Choroid plexus epithelial cell (primary cell): ENCODE measurements around the gene TWIST1.

Experiments used
- DNase-seq: peaks from one replicate; pipeline ENCODE4 v3.0.0-alpha.2; 2010; ENCODE audit warnings: low read depth
- H3K4me3 ChIP-seq: 2 replicates; pipeline ENCODE4 v1.5.1; 2011; ENCODE audit warnings: low read depth, mild to moderate bottlenecking, control low read depth, low read length, moderate library complexity
- CTCF ChIP-seq: conservative IDR thresholded peaks from 2 replicates; pipeline ENCODE4 v1.5.1; 2011; ENCODE audit warnings: low read depth, mild to moderate bottlenecking, control low read depth, inconsistent platforms, low read length, moderate library complexity

Gene TWIST1

DNA sequence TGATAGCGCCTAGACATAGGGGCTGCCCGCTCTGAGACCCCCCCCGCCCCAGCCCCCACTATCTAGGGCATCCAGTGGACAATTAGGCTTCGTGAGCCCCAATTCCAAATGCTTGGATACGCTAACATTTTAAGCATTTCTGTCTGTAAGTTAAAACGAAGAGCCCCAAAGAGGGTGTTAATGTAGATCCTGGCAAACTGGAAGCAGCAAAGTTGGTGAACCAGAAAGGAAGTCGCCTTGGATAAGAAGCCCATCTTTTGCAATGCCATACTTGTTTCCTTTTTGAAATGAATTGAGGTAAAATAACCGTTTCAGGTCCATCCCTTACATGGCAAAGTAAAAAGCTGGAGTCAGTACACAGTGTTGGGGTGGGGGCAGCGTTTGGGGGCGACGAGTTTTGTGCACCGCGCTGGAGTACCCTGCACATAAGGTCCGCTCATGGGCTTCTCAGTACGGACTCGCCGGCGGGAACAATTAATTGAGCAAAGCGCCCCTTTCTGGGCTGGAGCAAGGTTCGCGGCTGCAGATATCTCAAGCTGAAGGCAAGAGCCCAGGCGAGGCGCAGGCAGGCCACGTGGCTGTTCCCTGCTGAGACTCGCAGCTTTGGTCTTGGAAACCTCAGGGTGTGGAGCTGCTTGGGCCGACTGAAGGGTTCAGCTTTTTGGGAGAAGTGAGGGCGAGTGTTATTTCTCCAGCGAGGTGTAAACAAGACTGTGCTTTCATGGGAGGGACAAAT, 1.4 kb upstream of the TWIST1 start:
- H3K4me3 ChIP-seq: peak overlapping the region; percentile 99
- no peak for TF ChIP-seq CTCF
- DNase-seq: peak; percentile 69

- peak; percentile 54 for TF ChIP-seq CTCF
- peak; percentile 62 for DNase-seq
- peak overlapping the region; percentile 99 for H3K4me3 ChIP-seq
These were observed 603 bp upstream of the TWIST1 start for GRCh38 chr7:19117870-19118608.

DNA sequence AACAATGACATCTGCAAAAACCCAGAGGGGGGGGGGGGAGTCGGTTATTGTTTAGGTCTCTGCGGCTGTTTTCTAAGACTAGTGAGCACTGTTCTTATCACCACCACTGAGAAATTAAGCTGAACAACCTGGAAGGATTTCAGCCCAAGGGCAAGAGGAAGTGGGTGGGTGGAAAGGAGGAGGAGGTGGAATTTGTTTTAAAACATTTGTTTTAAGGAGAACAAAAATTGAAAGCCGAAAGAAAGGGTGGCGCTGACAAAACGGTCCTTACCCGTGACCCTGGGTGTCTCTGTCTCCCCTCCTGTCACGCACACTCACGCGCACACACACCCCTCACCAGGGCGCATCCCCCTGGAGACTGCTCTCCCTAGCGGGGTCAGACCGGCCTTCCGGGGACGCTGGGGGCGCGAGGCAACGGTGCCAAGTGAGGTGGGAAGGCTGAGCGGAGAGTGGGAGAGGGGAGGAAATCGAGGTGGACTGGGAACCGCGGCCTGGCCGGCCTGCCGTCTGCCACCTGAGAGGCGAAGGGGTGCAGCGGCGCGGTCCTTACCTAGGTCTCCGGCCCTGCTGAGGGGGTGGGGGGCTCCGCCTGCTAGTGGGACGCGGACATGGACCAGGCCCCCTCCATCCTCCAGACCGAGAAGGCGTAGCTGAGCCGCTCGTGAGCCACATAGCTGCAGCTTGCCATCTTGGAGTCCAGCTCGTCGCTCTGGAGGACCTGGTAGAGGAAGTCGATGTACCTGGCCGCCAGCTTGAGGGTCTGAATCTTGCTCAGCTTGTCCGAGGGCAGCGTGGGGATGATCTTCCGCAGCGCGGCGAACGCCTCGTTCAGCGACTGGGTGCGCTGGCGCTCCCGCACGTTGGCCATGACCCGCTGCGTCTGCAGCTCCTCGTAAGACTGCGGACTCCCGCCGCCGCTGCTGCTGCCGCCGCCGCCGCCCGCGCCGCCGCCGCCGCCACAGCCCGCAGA, 1.0 kb downstream of the TWIST1 start:
- DNase-seq: peak; percentile 61
- peak overlapping the region; percentile 99 for H3K4me3 ChIP-seq
- no peak for TF ChIP-seq CTCF

DNA sequence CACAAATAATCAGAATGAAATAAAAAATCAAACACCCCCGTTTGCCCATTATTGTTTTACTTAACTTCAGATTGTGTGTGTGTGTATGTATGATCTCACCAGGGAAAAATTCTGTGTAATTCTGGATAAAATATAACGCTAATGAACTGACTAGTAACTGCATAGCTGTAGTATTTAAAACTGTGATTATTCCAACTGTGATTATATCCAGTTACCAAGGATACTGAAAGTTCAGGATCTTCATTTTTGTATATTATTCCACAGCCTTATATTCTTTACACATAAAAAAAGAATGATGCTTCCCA, 2.9 kb downstream of the TWIST1 start:
- DNase-seq: peak; percentile 60
- TF ChIP-seq CTCF: no peak
- peak overlapping the region; percentile 99 for H3K4me3 ChIP-seq

DNA sequence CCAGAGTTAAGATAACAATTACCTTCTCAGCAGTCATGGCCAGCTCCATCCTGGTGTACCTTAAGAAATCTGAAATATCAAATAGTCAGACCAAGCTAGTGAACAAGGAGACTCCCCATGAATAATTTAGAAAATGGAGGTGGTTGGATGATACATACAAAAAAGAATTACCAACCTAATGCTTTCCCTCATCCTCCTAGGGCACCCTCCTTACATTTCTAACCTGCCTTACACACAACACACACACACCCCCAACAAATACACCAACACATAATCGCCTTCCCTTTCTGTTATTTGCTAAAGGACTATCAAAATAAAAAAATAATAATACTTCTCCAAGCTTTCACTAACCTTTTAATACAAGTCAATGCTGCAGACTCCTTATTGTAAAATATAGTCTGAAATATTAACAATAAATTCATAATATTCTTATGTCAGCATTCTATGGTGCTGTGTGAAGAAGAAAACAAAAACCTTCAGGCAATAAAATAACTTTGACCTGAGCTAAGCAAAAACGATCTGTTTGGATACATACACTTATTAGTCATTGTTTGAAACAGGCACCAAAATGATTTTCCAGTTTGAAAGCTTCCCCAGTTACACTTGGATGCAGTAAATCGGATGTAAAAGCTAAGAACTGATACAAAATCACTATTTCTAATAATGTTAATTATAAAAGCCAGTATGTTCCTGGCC, 3.4 kb downstream of the TWIST1 start:
- no peak for TF ChIP-seq CTCF
- DNase-seq: peak; percentile 42
- peak overlapping the region; percentile 99 for H3K4me3 ChIP-seq

- H3K4me3 ChIP-seq: peak overlapping the region; percentile 99
- no peak for TF ChIP-seq CTCF
- no peak for DNase-seq
These were observed 4.5 kb downstream of the TWIST1 start for GRCh38 chr7:19113002-19113350.
